Astrocyte of the cerebellum (primary cell): ENCODE results near the gene LRRC4.
A peak's percentile ranks its signal among the peaks of the same experiment; 100 is the strongest.

ENCODE experiments used
- DNase-seq: peaks from one replicate; pipeline ENCODE4 v3.0.0-alpha.2; 2011; ENCODE audit warnings: low read depth
- H3K4me3 ChIP-seq: 2 replicates; pipeline ENCODE4 v1.5.1; 2011; ENCODE audit warnings: mild to moderate bottlenecking, low read depth, low read length, moderate library complexity
- in situ Hi-C: cut with HindIII; loops from 2 replicates; pipeline ENCODE4 v1.10.0; 2017; ENCODE audit warnings: low sequenced_read_pairs
- TF ChIP-seq, protein P1 (sequence below): IDR thresholded peaks from 2 replicates; pipeline ENCODE4 v1.5.1; 2012; ENCODE audit warnings: low read length, low read depth, moderate library complexity, mild to moderate bottlenecking; ENCODE audit errors: missing control alignments

The LRRC4 gene

DNA sequence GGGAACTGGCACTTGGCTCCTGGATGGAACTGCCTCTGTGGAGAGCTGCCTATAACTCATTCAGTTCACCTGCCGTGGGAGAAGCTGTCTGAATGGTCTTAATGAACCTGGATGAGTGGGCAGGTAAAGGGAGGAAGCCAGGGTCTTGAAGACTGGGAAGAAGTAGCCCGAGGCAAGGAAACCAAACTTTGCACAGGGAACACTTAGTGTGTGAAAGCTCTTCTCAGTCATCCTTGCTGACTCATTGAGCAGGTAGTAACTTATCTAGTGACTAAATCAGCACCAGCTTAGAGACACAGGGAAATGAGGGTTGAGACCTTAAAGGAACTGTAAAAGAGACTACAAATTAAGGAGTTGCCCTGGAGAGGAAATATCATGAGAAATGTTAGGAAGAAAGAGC is 9.9 kb downstream of the LRRC4 start:
- TF ChIP-seq, protein P1, sequence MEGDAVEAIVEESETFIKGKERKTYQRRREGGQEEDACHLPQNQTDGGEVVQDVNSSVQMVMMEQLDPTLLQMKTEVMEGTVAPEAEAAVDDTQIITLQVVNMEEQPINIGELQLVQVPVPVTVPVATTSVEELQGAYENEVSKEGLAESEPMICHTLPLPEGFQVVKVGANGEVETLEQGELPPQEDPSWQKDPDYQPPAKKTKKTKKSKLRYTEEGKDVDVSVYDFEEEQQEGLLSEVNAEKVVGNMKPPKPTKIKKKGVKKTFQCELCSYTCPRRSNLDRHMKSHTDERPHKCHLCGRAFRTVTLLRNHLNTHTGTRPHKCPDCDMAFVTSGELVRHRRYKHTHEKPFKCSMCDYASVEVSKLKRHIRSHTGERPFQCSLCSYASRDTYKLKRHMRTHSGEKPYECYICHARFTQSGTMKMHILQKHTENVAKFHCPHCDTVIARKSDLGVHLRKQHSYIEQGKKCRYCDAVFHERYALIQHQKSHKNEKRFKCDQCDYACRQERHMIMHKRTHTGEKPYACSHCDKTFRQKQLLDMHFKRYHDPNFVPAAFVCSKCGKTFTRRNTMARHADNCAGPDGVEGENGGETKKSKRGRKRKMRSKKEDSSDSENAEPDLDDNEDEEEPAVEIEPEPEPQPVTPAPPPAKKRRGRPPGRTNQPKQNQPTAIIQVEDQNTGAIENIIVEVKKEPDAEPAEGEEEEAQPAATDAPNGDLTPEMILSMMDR: no peak

GRCh38 chr7:128020159-128020558 is 11.1 kb downstream of the LRRC4 start:
- TF ChIP-seq, protein P1: peak; percentile 11
- DNase-seq: no peak
- in situ Hi-C loops: no loop called here
- H3K4me3 ChIP-seq: no peak overlapping the region

More for the DNA sequence above, 9.9 kb downstream of the LRRC4 start:
- no peak for DNase-seq
- H3K4me3 ChIP-seq: no peak overlapping the region
- in situ Hi-C loops: no loop called here

- in situ Hi-C loops: no loop called here
- TF ChIP-seq, protein P1: no peak
- no peak overlapping the region for H3K4me3 ChIP-seq
- DNase-seq: no peak
Observed at GRCh38 chr7:128019288-128019687, 11.9 kb downstream of the LRRC4 start.

GRCh38 chr7:128017862-128018845 is 13.1 kb downstream of the LRRC4 start:
- TF ChIP-seq, protein P1: no peak
- in situ Hi-C loops: no loop called here
- no peak overlapping the region for H3K4me3 ChIP-seq
- peak; percentile 19 for DNase-seq

DNA sequence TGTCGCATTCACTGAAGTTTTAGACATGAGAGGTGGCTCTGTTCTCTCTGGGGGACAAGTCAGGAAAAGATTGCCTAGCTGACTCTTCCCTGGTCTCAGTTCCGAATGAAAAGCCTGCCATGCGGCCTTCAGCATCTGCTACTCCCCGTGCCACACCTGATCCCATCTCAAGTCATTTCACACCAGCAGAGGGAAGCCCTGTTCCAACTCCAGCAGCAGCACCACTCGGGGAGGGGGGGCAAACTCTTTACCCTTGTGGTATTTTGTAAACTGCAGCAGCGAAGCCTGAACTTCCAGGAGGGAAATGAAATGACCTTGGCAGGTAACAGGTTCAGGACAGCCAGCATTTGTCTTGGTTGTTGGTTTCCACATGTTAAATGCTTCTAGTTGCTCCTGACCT is 13.8 kb downstream of the LRRC4 start:
- H3K4me3 ChIP-seq: no peak overlapping the region
- TF ChIP-seq, protein P1: peak; percentile 33
- DNase-seq: no peak
- in situ Hi-C loops: no loop called here

GRCh38 chr7:128014811-128015210 is 16.4 kb downstream of the LRRC4 start:
- TF ChIP-seq, protein P1: no peak
- in situ Hi-C loops: no loop called here
- no peak overlapping the region for H3K4me3 ChIP-seq
- DNase-seq: no peak
